Measurements from ENCODE around the gene PLIN4. TPM values are rescaled to one million over a fixed set of nuclear protein-coding genes. Genes with fewer than 3 reads are reported as not detected.

The PLIN4 gene
- total and polyA plus RNA-seq, 2 donors (not counting 1 experiment from before 2014, with no cell fraction given) = 0.07 to 5.3 TPM

GRCh38 chr19:4504891-4505569 lies 13.3 kb downstream of the PLIN4 start:
- no peaks in the 10 kb centered on the region for H3K79me2 ChIP-seq (ENCODE audit: control insufficient read depth, insufficient read depth, low read length)
- peaks cover 11% of the 10 kb centered on the region for H3K36me3 ChIP-seq (ENCODE audit: control insufficient read depth, insufficient read depth, low read length)
- peaks cover 5% of the 10 kb centered on the region for H3K4me1 ChIP-seq (ENCODE audit: control insufficient read depth, extremely low read depth, insufficient read depth, low read length)
- no peak for DNase-seq (ENCODE audit: low read depth in 2 of 2)
- no peak overlapping the region for H3K27ac ChIP-seq (ENCODE audit: insufficient read depth, low read length)
- H3K27me3 ChIP-seq (ENCODE audit: control insufficient read depth, insufficient read depth, low read length) = no peaks in the 10 kb centered on the region
- H3K9me3 ChIP-seq (ENCODE audit: control insufficient read depth, insufficient read depth, low read depth, low read length) = no peaks in the 10 kb centered on the region
- no peak for TF ChIP-seq EZH2 (IDR thresholded peaks at IDR 0.05; ENCODE audit: low read length, missing control alignments)
- TF ChIP-seq, protein P1, sequence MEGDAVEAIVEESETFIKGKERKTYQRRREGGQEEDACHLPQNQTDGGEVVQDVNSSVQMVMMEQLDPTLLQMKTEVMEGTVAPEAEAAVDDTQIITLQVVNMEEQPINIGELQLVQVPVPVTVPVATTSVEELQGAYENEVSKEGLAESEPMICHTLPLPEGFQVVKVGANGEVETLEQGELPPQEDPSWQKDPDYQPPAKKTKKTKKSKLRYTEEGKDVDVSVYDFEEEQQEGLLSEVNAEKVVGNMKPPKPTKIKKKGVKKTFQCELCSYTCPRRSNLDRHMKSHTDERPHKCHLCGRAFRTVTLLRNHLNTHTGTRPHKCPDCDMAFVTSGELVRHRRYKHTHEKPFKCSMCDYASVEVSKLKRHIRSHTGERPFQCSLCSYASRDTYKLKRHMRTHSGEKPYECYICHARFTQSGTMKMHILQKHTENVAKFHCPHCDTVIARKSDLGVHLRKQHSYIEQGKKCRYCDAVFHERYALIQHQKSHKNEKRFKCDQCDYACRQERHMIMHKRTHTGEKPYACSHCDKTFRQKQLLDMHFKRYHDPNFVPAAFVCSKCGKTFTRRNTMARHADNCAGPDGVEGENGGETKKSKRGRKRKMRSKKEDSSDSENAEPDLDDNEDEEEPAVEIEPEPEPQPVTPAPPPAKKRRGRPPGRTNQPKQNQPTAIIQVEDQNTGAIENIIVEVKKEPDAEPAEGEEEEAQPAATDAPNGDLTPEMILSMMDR (conservative IDR thresholded peaks at IDR 0.05 in 1 of 2, IDR thresholded peaks at IDR 0.05 in 1 of 2; ENCODE audit: low read depth in 1 of 2, low read length in 2 of 2) = no peak
- no peak overlapping the region for H2AFZ ChIP-seq (ENCODE audit: low read length)
- no peak overlapping the region for H3K4me2 ChIP-seq (ENCODE audit: extremely low read depth, insufficient read depth, low read length)
- no peak overlapping the region for H3K4me3 ChIP-seq (replicated peaks in 1 of 4; ENCODE audit: control extremely low read depth in 1 of 4, insufficient read depth in 1 of 4, low read depth in 3 of 4, low read length in 4 of 4)
- H3K9ac ChIP-seq (ENCODE audit: insufficient read depth, low read length) = no peak overlapping the region
- no peaks in the 10 kb centered on the region for H4K20me1 ChIP-seq (ENCODE audit: control insufficient read depth, extremely low read depth, insufficient read depth, low read length)

DNA sequence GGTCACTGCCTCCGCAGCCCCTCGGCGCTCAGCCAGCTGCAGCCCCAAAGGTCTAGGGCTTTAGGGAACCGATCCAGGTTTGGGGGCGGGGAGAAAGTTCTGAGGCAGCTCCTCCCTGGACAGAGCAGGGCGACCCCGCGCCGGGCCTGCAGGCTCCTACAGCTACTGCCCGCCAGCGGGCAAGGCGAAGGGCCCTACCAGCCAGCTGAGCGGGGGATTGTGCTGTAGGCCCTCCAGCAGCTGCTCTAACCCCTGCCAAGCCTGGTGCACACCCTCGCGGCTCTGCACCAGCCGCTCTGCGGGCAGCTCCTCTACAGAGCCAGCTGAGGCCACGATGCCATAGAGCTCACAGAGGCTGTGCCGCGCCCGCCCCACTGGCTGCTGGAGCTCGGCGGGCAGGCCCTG lies 14.0 kb downstream of the PLIN4 start:
- no peak overlapping the region for H3K27ac ChIP-seq (ENCODE audit: insufficient read depth, low read length)
- H3K4me2 ChIP-seq (ENCODE audit: extremely low read depth, insufficient read depth, low read length) = no peak overlapping the region
- peaks cover 12% of the 10 kb centered on the region for H3K36me3 ChIP-seq (ENCODE audit: control insufficient read depth, insufficient read depth, low read length)
- H4K20me1 ChIP-seq (ENCODE audit: control insufficient read depth, extremely low read depth, insufficient read depth, low read length) = no peaks in the 10 kb centered on the region
- H3K4me3 ChIP-seq (replicated peaks in 1 of 4; ENCODE audit: control extremely low read depth in 1 of 4, insufficient read depth in 1 of 4, low read depth in 3 of 4, low read length in 4 of 4) = no peak overlapping the region
- no peak for DNase-seq (ENCODE audit: low read depth in 2 of 2)
- H3K9me3 ChIP-seq (ENCODE audit: control insufficient read depth, insufficient read depth, low read depth, low read length) = no peaks in the 10 kb centered on the region
- H3K27me3 ChIP-seq (ENCODE audit: control insufficient read depth, insufficient read depth, low read length) = no peaks in the 10 kb centered on the region
- no peak overlapping the region for H2AFZ ChIP-seq (ENCODE audit: low read length)
- no peaks in the 10 kb centered on the region for H3K79me2 ChIP-seq (ENCODE audit: control insufficient read depth, insufficient read depth, low read length)
- H3K9ac ChIP-seq (ENCODE audit: insufficient read depth, low read length) = no peak overlapping the region
- TF ChIP-seq, protein P1 (conservative IDR thresholded peaks at IDR 0.05 in 1 of 2, IDR thresholded peaks at IDR 0.05 in 1 of 2; ENCODE audit: low read depth in 1 of 2, low read length in 2 of 2) = no peak
- TF ChIP-seq EZH2 (IDR thresholded peaks at IDR 0.05; ENCODE audit: low read length, missing control alignments) = no peak
- H3K4me1 ChIP-seq (ENCODE audit: control insufficient read depth, extremely low read depth, insufficient read depth, low read length) = peaks cover 5% of the 10 kb centered on the region

DNA sequence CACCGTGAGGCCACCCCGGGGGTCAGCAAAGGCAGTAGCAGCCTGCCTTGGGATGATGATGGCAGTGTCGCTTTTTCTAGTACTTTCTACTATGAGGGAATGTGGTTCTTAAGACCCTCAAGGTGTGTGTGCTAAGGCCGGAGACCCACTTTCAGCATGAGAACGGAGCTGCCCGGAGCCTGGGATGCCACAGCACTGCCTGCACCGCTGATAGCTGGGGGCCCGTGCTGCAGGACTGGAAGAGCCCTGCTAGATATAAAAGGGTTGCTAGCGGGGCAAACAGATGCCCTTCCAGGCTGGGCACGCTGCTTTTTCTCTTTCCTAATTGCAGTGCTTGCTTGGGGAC lies 14.5 kb downstream of the PLIN4 start:
- Histone ChIP-seq H3K27me3 (ENCODE audit: control insufficient read depth, insufficient read depth, low read length) (no peaks in the 10 kb centered on the region), H3K4me1 (ENCODE audit: control insufficient read depth, extremely low read depth, insufficient read depth, low read length) (peaks cover 5% of the 10 kb centered on the region), H3K9ac (ENCODE audit: insufficient read depth, low read length) (no peak overlapping the region), H3K4me3 (replicated peaks in 1 of 4; ENCODE audit: control extremely low read depth in 1 of 4, insufficient read depth in 1 of 4, low read depth in 3 of 4, low read length in 4 of 4) (no peak overlapping the region), H3K36me3 (ENCODE audit: control insufficient read depth, insufficient read depth, low read length) (peaks cover 13% of the 10 kb centered on the region), H2AFZ (ENCODE audit: low read length) (no peak overlapping the region), H3K27ac (ENCODE audit: insufficient read depth, low read length) (no peak overlapping the region), H4K20me1 (ENCODE audit: control insufficient read depth, extremely low read depth, insufficient read depth, low read length) (no peaks in the 10 kb centered on the region), H3K79me2 (ENCODE audit: control insufficient read depth, insufficient read depth, low read length) (no peaks in the 10 kb centered on the region), H3K9me3 (ENCODE audit: control insufficient read depth, insufficient read depth, low read depth, low read length) (no peaks in the 10 kb centered on the region), H3K4me2 (ENCODE audit: extremely low read depth, insufficient read depth, low read length) (no peak overlapping the region)
- no peak for TF ChIP-seq EZH2 (IDR thresholded peaks at IDR 0.05; ENCODE audit: low read length, missing control alignments)
- TF ChIP-seq, protein P1 (conservative IDR thresholded peaks at IDR 0.05 in 1 of 2, IDR thresholded peaks at IDR 0.05 in 1 of 2; ENCODE audit: low read depth in 1 of 2, low read length in 2 of 2) = no peak
- DNase-seq (ENCODE audit: low read depth in 2 of 2) = no peak
